ENCODE measurements around the gene SOHLH2. TPM values are rescaled to one million over a fixed set of nuclear protein-coding genes. Genes with fewer than 3 reads are reported as not detected.

Gene SOHLH2
- polyA plus RNA-seq, 1 donor from 2014 or later: 4.5 TPM

GRCh38 chr13:36131931-36132297 lies 82.4 kb downstream of the SOHLH2 start:
- peak overlapping the region; percentile 87 for H3K4me3 ChIP-seq (ENCODE audit: low read length)
- H3K36me3 ChIP-seq (ENCODE audit: insufficient read depth, low read length): no peaks in the 10 kb centered on the region
- no peaks in the 10 kb centered on the region for H3K9me3 ChIP-seq (ENCODE audit: low read length)
- no peaks in the 10 kb centered on the region for H3K27me3 ChIP-seq (ENCODE audit: insufficient read depth, low read depth, low read length)
- H3K27ac ChIP-seq (ENCODE audit: low read length): peak overlapping the region; percentile 93
- H3K9ac ChIP-seq (ENCODE audit: low read length): peak overlapping the region; percentile 96
- TF ChIP-seq TAF1 (IDR thresholded peaks at IDR 0.05; ENCODE audit: low read depth) (no peak), POLR2AphosphoS5 (IDR thresholded peaks at IDR 0.05) (no peak), CTCF (IDR thresholded peaks at IDR 0.05; ENCODE audit: poor library complexity, severe bottlenecking) (no peak), MXI1 (conservative IDR thresholded peaks at IDR 0.05; ENCODE audit: poor library complexity, severe bottlenecking) (no peak), REST (IDR thresholded peaks at IDR 0.05; ENCODE audit: borderline replicate concordance) (no peak), EP300 (conservative IDR thresholded peaks at IDR 0.05; ENCODE audit: poor library complexity, severe bottlenecking) (no peak), RAD21 (conservative IDR thresholded peaks at IDR 0.05) (no peak), EZH2 (IDR thresholded peaks at IDR 0.05; ENCODE audit: borderline replicate concordance, insufficient read depth, low read length, poor library complexity, severe bottlenecking) (no peak), SMC3 (conservative IDR thresholded peaks at IDR 0.05; ENCODE audit: poor library complexity) (no peak)
- H3F3A ChIP-seq (ENCODE audit: insufficient read depth, low read length, poor library complexity, severe bottlenecking): no peaks in the 10 kb centered on the region
- no peaks in the 10 kb centered on the region for H4K20me1 ChIP-seq (ENCODE audit: insufficient read depth)
- no peaks in the 10 kb centered on the region for H3K9me2 ChIP-seq (ENCODE audit: insufficient read depth, low read length)
- H2AFZ ChIP-seq (ENCODE audit: low read depth, low read length): peak overlapping the region; percentile 53
- peaks cover 38% of the 10 kb centered on the region for H3K79me2 ChIP-seq (replicated peaks; ENCODE audit: insufficient read depth, low read length)
- H3K4me2 ChIP-seq (ENCODE audit: low read length): no peak overlapping the region

- no peaks in the 10 kb centered on the region for H3K27me3 ChIP-seq (ENCODE audit: insufficient read depth, low read depth, low read length)
Observed at GRCh38 chr13:36131222-36131930, 83.0 kb downstream of the SOHLH2 start, which contains the start of gene DCLK1. TSS of gene DCLK1 (minus strand) at chr13:36131382.

More at GRCh38 chr13:36131222-36131930, 83.0 kb downstream of the SOHLH2 start, which contains the start of gene DCLK1:
- peak within 1 kb of the TSS; percentile 96 for H3K9ac ChIP-seq (ENCODE audit: low read length)
- H3K9me3 ChIP-seq (ENCODE audit: low read length): no peaks in the 10 kb centered on the region
- peak within 1 kb of the TSS; percentile 93 for H3K27ac ChIP-seq (ENCODE audit: low read length)
- peak within 1 kb of the TSS; percentile 68 for H3K4me2 ChIP-seq (ENCODE audit: low read length)
- peaks cover 44% of the 10 kb centered on the region for H3K79me2 ChIP-seq (replicated peaks; ENCODE audit: insufficient read depth, low read length)
- H2AFZ ChIP-seq (ENCODE audit: low read depth, low read length): peak within 1 kb of the TSS; percentile 61
- no peaks in the 10 kb centered on the region for H3K36me3 ChIP-seq (ENCODE audit: insufficient read depth, low read length)
- H3K9me2 ChIP-seq (ENCODE audit: insufficient read depth, low read length): no peaks in the 10 kb centered on the region
- H3K4me3 ChIP-seq (ENCODE audit: low read length): peak within 1 kb of the TSS; percentile 87
- no peaks in the 10 kb centered on the region for H3F3A ChIP-seq (ENCODE audit: insufficient read depth, low read length, poor library complexity, severe bottlenecking)
- no peaks in the 10 kb centered on the region for H4K20me1 ChIP-seq (ENCODE audit: insufficient read depth)
- TF ChIP-seq CTCF (IDR thresholded peaks at IDR 0.05; ENCODE audit: poor library complexity, severe bottlenecking): no peak
- TF ChIP-seq SMC3 (conservative IDR thresholded peaks at IDR 0.05; ENCODE audit: poor library complexity): peak; percentile 50
- no peak for TF ChIP-seq EP300 (conservative IDR thresholded peaks at IDR 0.05; ENCODE audit: poor library complexity, severe bottlenecking)
- TF ChIP-seq EZH2 (IDR thresholded peaks at IDR 0.05; ENCODE audit: borderline replicate concordance, insufficient read depth, low read length, poor library complexity, severe bottlenecking): no peak
- TF ChIP-seq POLR2AphosphoS5 (IDR thresholded peaks at IDR 0.05): peak; percentile 92
- no peak for TF ChIP-seq MXI1 (conservative IDR thresholded peaks at IDR 0.05; ENCODE audit: poor library complexity, severe bottlenecking)
- peak; percentile 63 for TF ChIP-seq TAF1 (IDR thresholded peaks at IDR 0.05; ENCODE audit: low read depth)
- no peak for TF ChIP-seq REST (IDR thresholded peaks at IDR 0.05; ENCODE audit: borderline replicate concordance)
- peak; percentile 36 for TF ChIP-seq RAD21 (conservative IDR thresholded peaks at IDR 0.05)
